GM12801 (cell line): Measurements from ENCODE around the gene CTTN.

Source experiments
- CTCF ChIP-seq: IDR thresholded peaks from one replicate; pipeline ENCODE4 v1.5.1; 2011; ENCODE audit warnings: control low read depth; ENCODE audit not compliant: insufficient read length; ENCODE audit errors: extremely low read depth

The CTTN gene

GRCh38 chr11:70404244-70404643, 5.9 kb downstream of the CTTN start:
- TF ChIP-seq CTCF, result no peak

- TF ChIP-seq CTCF, result no peak
Measured at GRCh38 chr11:70405679-70406395, 7.5 kb downstream of the CTTN start.

- TF ChIP-seq CTCF, result no peak
Measured at GRCh38 chr11:70407121-70407520, 8.8 kb downstream of the CTTN start.

GRCh38 chr11:70407814-70408213, 9.5 kb downstream of the CTTN start:
- TF ChIP-seq CTCF, result no peak

- TF ChIP-seq CTCF, result no peak
Measured at GRCh38 chr11:70409437-70409836, 11.1 kb downstream of the CTTN start.

GRCh38 chr11:70409871-70410270, 11.5 kb downstream of the CTTN start:
- TF ChIP-seq CTCF, result no peak

- TF ChIP-seq CTCF, result no peak
Measured at GRCh38 chr11:70410276-70411205, 12.2 kb downstream of the CTTN start.
